Smooth muscle cell (in vitro differentiated cells): ENCODE results near the gene FFAR3. TPM values are rescaled to one million over a fixed set of nuclear protein-coding genes. Genes with fewer than 3 reads are reported as not detected.

Source experiments
- DNase-seq: peaks from one replicate; lab custom pipeline; 2025; ENCODE audit not compliant: unreplicated experiment; lab: John Stamatoyannopoulos, UW
- H2AFZ ChIP-seq: fragments of 200-600 bp; sonication (generic); 2 replicates; pipeline ENCODE4 v1.6.0; 2016; ENCODE audit warnings: antibody characterized with exemption, low read depth, mild to moderate bottlenecking
- H3F3A ChIP-seq: fragments of 200-600 bp; sonication (generic); 2 replicates; pipeline ENCODE4 v1.6.0; 2017; ENCODE audit warnings: antibody characterized with exemption, low read depth
- H3K27ac ChIP-seq: fragments of 200-600 bp; sonication (generic); 2 replicates; pipeline ENCODE4 v1.5.1; 2016; ENCODE audit warnings: low read depth, mild to moderate bottlenecking
- H3K27me3 ChIP-seq: fragments of 200-600 bp; sonication (generic); 2 replicates; pipeline ENCODE4 v1.6.1; 2016; ENCODE audit warnings: low read depth, mild to moderate bottlenecking
- H3K36me3 ChIP-seq: fragments of 200-600 bp; sonication (generic); 2 replicates; pipeline ENCODE4 v1.5.1; 2016; ENCODE audit warnings: low read depth
- H3K4me1 ChIP-seq: fragments of 200-600 bp; sonication (generic); 2 replicates; pipeline ENCODE4 v1.5.1; 2016; ENCODE audit warnings: low read depth
- H3K4me2 ChIP-seq: fragments of 200-600 bp; sonication (generic); 2 replicates; pipeline ENCODE4 v1.6.0; 2016; ENCODE audit warnings: mild to moderate bottlenecking
- H3K4me3 ChIP-seq: fragments of 200-600 bp; sonication (generic); 2 replicates; pipeline ENCODE4 v1.5.1; 2016; ENCODE audit warnings: mild to moderate bottlenecking
- H3K79me2 ChIP-seq: fragments of 200-600 bp; sonication (generic); 2 replicates; pipeline ENCODE4 v1.6.0; 2016; ENCODE audit warnings: low read depth, mild to moderate bottlenecking
- H3K9ac ChIP-seq: fragments of 200-600 bp; sonication (generic); 2 replicates; pipeline ENCODE4 v1.6.0; 2016; ENCODE audit warnings: low read depth
- H3K9me3 ChIP-seq: fragments of 200-600 bp; sonication (generic); replicated peaks from 2 replicates; pipeline ENCODE4 v1.5.1; 2016; ENCODE audit warnings: low read depth
- H4K20me1 ChIP-seq: fragments of 200-600 bp; sonication (generic); 2 replicates; pipeline ENCODE4 v1.6.0; 2016; ENCODE audit warnings: low read depth
- WGBS: methylation state at CpG from one replicate; pipeline ENCODE4 v1.1.7; 2016; ENCODE audit warnings: low lambda C conversion rate; 5-methylcytosine and 5-hydroxymethylcytosine counted together
- polyA plus RNA-seq: library from polyadenylated mRNA; unstranded; fragments of >200 nt; fragmentation: Nextera tagmentation; extraction: Ambion mirVana; gene quantifications from 2 replicates; pipeline ENCODE4 v1.2.1, GENCODE V29; 2016
- total RNA-seq: library from RNA; depleted of rRNA; stranded (reverse); fragments of >200 nt; gene quantifications from 2 replicates; pipeline ENCODE4 v1.2.3, GENCODE V29; 2014
- TF ChIP-seq, protein P1 (sequence below): fragments of 200-600 bp; sonication (generic); IDR thresholded peaks from 2 replicates; pipeline ENCODE4 v1.5.1; 2017; ENCODE audit warnings: borderline replicate concordance, mild to moderate bottlenecking, antibody characterized with exemption; ENCODE audit not compliant: insufficient read depth, poor library complexity, severe bottlenecking

FFAR3 gene
- total and polyA plus RNA-seq, 2 experiments from 2014 or later, result not detected

DNA sequence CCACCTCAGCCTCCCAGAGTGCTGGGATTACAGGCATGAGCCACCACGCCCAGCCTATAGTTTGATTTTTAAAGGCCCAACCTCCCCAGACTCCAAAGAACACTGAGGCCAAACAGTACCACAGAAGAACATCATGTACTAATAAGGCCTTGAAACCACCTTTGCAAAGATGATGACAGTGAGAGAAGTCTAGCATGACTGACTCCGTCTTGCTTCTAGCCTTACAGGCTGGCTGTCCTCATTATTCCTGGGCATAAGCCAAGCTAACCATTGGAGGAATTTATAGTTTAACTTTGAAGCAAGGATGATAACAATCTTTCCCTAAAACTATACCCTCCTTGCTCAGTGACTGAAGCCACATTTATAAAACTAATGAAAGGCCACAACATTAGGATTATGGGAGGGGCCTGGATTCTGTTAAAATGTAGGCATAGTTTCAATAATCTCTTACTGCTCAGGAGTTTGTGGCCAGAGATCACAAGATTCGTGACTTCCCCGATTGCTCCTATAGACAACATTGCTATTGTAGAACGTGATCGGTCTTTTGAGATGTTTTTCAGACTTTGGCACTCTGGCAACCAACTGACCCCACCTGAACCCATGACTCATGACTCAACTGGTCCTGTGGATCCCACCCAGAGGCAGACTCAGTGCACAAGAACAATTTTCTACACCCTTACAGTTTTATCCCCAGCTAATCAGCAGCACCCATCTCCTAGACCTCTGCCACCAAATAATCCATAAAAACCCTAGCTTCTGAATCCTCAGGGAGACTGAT is 30.2 kb downstream of the FFAR3 start:
- Histone ChIP-seq H3K79me2 (no peaks in the 10 kb centered on the region), H3K27ac (no peak overlapping the region), H3K4me1 (no peaks in the 10 kb centered on the region), H3K9me3 (peaks cover 11% of the 10 kb centered on the region), H2AFZ (no peak overlapping the region), H4K20me1 (no peaks in the 10 kb centered on the region), H3K9ac (no peak overlapping the region), H3K4me3 (no peak overlapping the region), H3K4me2 (no peak overlapping the region), H3K36me3 (no peaks in the 10 kb centered on the region), H3K27me3 (no peaks in the 10 kb centered on the region), H3F3A (no peaks in the 10 kb centered on the region)
- no peak for DNase-seq
- TF ChIP-seq, protein P1, sequence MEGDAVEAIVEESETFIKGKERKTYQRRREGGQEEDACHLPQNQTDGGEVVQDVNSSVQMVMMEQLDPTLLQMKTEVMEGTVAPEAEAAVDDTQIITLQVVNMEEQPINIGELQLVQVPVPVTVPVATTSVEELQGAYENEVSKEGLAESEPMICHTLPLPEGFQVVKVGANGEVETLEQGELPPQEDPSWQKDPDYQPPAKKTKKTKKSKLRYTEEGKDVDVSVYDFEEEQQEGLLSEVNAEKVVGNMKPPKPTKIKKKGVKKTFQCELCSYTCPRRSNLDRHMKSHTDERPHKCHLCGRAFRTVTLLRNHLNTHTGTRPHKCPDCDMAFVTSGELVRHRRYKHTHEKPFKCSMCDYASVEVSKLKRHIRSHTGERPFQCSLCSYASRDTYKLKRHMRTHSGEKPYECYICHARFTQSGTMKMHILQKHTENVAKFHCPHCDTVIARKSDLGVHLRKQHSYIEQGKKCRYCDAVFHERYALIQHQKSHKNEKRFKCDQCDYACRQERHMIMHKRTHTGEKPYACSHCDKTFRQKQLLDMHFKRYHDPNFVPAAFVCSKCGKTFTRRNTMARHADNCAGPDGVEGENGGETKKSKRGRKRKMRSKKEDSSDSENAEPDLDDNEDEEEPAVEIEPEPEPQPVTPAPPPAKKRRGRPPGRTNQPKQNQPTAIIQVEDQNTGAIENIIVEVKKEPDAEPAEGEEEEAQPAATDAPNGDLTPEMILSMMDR, result no peak
- 93% methylated on average over 6 of the region's 6 CpGs for WGBS

DNA sequence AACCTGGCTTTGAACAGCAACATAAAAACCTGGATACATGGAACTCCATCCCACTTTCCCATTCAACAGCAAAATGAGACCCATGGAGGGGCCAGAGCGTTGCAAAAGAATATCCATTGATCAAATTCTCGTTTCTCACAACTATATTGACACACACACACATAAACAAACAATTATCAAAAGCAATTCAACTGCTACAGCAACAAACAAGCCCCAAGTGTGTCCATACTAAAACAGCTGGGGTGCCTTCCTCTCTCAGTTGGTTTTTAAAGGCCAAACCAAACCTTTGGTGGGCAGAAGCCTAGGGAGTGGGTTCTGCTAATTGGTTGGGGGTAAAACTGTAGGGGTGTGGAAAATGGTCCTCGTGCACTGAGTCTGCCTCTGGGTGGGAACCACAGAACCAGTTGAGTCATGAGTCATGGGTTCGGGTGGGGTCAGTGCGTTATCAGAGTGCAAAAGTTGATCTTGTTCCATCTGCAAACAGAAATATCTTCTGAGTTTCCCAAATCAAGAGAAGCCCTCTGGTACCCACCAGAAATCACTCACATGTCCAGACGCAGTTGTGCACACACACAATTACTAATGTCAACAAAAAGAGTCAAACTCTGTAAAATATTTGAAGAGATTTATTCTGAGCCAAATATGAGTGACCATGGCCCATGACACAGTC is 31.1 kb downstream of the FFAR3 start:
- Histone ChIP-seq H3K9ac (no peak overlapping the region), H3K36me3 (no peaks in the 10 kb centered on the region), H3F3A (no peaks in the 10 kb centered on the region), H3K9me3 (peaks cover 11% of the 10 kb centered on the region), H3K4me3 (no peak overlapping the region), H3K27me3 (no peaks in the 10 kb centered on the region), H3K4me2 (no peak overlapping the region), H2AFZ (no peak overlapping the region), H3K79me2 (no peaks in the 10 kb centered on the region), H4K20me1 (no peaks in the 10 kb centered on the region), H3K27ac (no peak overlapping the region), H3K4me1 (no peaks in the 10 kb centered on the region)
- 87% methylated on average over 6 of the region's 6 CpGs for WGBS
- TF ChIP-seq, protein P1, result no peak
- no peak for DNase-seq

DNA sequence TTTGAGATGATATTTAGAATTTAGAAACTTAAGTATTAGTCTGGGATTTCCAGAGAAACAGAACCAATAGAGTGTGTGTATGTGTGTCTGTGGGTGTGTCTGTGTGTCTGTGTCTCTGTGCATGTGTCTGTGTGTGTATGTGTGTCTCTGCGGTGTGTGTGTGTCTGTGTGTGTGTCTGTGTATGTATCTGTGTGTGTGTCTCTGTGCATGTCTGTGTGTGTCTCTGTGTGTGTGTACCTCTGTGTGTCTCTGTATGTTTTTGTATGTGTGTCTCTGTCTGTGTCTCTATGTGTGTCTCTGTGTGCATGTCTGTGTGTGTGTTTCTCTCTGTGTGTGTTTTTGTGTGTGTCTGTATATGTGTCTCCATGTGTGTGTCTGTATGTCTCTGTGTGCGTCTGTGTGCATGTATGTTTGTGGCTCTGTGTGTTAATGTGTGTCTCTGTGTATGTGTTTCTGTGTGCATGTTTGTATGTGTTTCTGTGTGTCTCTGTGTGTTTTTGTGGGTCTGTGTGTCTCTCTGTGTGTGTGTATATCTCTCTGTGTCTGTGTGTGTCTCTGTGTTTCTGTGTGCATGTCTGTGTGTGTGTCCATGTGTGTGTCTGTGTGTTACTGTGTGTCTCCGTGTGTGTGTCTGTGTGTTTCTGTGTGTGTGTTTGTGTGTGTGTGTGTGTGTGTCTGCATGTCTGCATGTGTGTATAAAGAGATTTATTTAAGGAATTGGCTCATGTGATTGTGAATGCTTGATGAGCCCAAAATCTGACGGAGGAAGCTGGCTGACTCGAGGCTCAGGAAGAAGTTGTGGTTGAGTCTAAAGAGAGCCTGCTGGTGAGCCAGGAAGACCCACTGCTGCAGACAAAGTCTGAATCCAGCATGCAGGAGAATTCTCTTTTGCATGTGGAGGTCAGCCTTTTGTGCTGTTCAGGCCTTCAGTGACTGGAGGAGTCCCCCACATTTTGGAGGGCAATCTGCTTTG is 34.8 kb downstream of the FFAR3 start:
- no peak overlapping the region for H3K4me2 ChIP-seq
- H2AFZ ChIP-seq, result no peak overlapping the region
- H3K27ac ChIP-seq, result no peak overlapping the region
- H3K4me3 ChIP-seq, result no peak overlapping the region
- no peaks in the 10 kb centered on the region for H3F3A ChIP-seq
- no peaks in the 10 kb centered on the region for H3K79me2 ChIP-seq
- 92% methylated on average over 5 of the region's 5 CpGs for WGBS
- TF ChIP-seq, protein P1, result no peak
- H3K36me3 ChIP-seq, result no peaks in the 10 kb centered on the region
- no peaks in the 10 kb centered on the region for H3K4me1 ChIP-seq
- no peak overlapping the region for H3K9ac ChIP-seq
- no peaks in the 10 kb centered on the region for H3K27me3 ChIP-seq
- no peaks in the 10 kb centered on the region for H4K20me1 ChIP-seq
- no peaks in the 10 kb centered on the region for H3K9me3 ChIP-seq
- no peak for DNase-seq
